ENCODE measurements around the gene ITGBL1.

The ITGBL1 gene

GRCh38 chr13:101451641-101452040 is 834 bp upstream of the ITGBL1 start:
- no peak for TF ChIP-seq CTCF (IDR thresholded peaks at IDR 0.05)
- H3K4me3 ChIP-seq = no peak overlapping the region
- H3K27ac ChIP-seq = no peak overlapping the region
- no peak for DNase-seq (ENCODE audit: low spot score)

- no peak for TF ChIP-seq CTCF (IDR thresholded peaks at IDR 0.05)
- Histone ChIP-seq H3K4me3 (peak overlapping the region; percentile 74), H3K27ac (peak overlapping the region; percentile 54 to 85)
- no peak for DNase-seq (ENCODE audit: low spot score)
Observed at GRCh38 chr13:101453784-101454201, 1.3 kb downstream of the ITGBL1 start.

- TF ChIP-seq CTCF (IDR thresholded peaks at IDR 0.05) = no peak
- Histone ChIP-seq H3K27ac (peak overlapping the region; percentile 38 to 85), H3K4me3 (no peak overlapping the region)
- DNase-seq (ENCODE audit: low spot score) = no peak
Observed at GRCh38 chr13:101454767-101455166, 2.3 kb downstream of the ITGBL1 start.

- DNase-seq (ENCODE audit: low spot score) = no peak
- H3K27ac ChIP-seq = peak overlapping the region; percentile 38 to 85
- H3K4me3 ChIP-seq = no peak overlapping the region
- no peak for TF ChIP-seq CTCF (IDR thresholded peaks at IDR 0.05)
Observed at GRCh38 chr13:101455863-101456262, 3.4 kb downstream of the ITGBL1 start.

GRCh38 chr13:101457176-101457575 is 4.7 kb downstream of the ITGBL1 start:
- H3K27ac ChIP-seq = peak overlapping the region in 1 of 2 donors; percentile 85
- DNase-seq (ENCODE audit: low spot score) = no peak
- no peak overlapping the region for H3K4me3 ChIP-seq
- no peak for TF ChIP-seq CTCF (IDR thresholded peaks at IDR 0.05)

GRCh38 chr13:101465877-101466276 is 13.4 kb downstream of the ITGBL1 start:
- Histone ChIP-seq H3K27ac (no peak overlapping the region), H3K4me3 (no peak overlapping the region)
- no peak for DNase-seq (ENCODE audit: low spot score)
- no peak for TF ChIP-seq CTCF (IDR thresholded peaks at IDR 0.05)

GRCh38 chr13:101467415-101467814 is 14.9 kb downstream of the ITGBL1 start:
- no peak for DNase-seq (ENCODE audit: low spot score)
- no peak for TF ChIP-seq CTCF (IDR thresholded peaks at IDR 0.05)
- Histone ChIP-seq H3K4me3 (no peak overlapping the region), H3K27ac (no peak overlapping the region)
